Hematopoietic multipotent progenitor cell (in vitro differentiated cells): Measurements from ENCODE around the gene NDUFS5. TPM values are rescaled to one million over a fixed set of nuclear protein-coding genes. Genes with fewer than 3 reads are reported as not detected.
A peak's percentile ranks its signal among the peaks of the same experiment; 100 is the strongest.
"Not testable (repeated sequence)": the region's sequence is repeated elsewhere in the genome, so short reads cannot be mapped to it uniquely, and the experiment has no call there.

Experiments
- DNase-seq, 3 donors: peaks; one replicate each; pipeline ENCODE4 v3.0.0-alpha.2; 2011 to 2015; ENCODE audit warnings: low read depth in 2 of 3, low spot score in 2 of 3
- total RNA-seq: library from RNA; depleted of rRNA; stranded (reverse); fragments of >200 nt; gene quantifications from one replicate; pipeline ENCODE4 v1.2.3, GENCODE V29; 2012

NDUFS5 gene
- total RNA-seq, 1 donor = 118 TPM

DNA sequence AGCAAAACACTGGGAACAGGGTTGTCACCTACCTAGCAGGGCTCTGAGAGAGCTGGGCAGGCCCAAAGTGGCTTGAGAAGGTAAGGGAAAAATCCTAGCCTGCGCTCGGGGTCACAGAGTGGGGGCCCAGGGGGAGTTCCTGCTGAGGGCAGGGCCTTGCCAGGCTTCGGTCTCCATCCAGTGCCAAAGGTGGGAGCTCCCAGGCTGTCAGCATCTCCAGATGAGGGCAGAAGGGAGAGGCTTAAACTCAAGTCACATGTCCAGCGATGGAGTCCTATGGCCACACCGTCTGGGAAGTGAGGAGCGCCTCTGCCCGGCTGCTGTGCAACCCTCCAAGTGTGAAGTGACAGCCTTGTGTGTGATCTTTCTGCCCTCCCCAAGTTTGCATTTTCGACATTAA, 11.2 kb upstream of the NDUFS5 start:
- not testable (repeated sequence) for DNase-seq

DNA sequence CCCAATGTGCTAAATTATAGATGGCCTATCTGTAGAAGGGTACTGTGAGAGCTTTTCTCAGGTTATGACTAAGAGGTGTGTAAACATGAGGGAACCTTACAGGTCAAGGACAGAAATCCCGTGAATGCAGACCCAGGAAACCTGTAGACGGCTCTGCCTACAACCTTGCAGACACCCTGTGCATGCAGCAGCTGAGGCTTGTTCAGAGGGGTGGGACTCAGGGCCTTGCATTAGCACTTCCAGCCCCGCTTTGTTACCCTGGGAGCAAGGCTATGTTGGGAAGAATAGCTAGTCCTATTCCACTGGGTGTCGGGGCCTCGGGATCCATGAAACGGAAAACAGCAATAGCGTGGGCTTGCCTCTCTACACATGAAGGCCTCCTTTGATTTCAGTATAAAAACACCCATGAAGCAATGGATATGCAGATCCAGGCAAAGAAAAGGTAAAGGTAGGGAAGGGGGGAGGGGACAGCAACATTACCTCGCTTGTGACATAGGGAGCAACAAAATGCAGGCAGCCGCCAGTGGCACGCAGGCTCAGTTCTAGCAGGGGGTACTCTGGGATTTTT, 9.5 kb upstream of the NDUFS5 start:
- DNase-seq = no peak

DNA sequence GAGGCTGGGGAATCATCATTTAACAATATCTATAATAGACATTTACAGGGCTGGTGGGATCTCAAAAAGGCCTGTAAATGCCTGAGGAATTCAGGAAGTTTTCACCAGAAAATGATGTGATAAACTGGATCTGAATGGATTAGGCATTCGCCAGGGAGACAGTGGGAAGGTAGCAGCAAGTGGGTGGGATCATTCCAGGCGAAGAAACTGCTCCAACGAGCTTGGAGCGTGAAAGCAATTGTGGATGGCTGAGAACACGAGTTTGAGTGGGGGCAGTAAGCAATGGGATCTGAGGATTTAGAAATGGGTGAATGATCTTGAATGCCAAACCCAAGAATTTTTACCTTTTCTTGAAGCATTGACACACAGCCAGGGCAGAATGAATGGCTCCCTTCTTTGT, 8.9 kb upstream of the NDUFS5 start:
- DNase-seq = no peak

DNA sequence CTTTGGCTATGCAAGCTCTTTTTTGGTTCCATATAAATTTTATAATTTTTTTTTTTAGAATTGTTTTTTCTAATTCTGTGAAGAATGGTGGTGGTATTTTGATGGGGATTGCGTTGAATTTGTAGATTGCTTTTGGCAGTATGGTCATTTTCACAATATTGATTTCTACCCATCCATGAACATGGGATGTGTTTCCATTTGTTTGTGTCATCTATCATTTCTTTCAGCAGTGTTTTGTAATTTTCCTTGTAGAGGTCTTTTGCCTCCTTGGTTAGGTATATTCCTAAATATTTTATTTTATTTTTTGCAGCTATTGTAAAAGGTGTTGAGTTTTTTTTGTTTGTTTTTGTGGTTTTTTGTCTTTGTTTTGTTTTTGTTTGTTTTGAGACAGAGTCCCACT, 5.7 kb upstream of the NDUFS5 start:
- not testable (repeated sequence) for DNase-seq

DNA sequence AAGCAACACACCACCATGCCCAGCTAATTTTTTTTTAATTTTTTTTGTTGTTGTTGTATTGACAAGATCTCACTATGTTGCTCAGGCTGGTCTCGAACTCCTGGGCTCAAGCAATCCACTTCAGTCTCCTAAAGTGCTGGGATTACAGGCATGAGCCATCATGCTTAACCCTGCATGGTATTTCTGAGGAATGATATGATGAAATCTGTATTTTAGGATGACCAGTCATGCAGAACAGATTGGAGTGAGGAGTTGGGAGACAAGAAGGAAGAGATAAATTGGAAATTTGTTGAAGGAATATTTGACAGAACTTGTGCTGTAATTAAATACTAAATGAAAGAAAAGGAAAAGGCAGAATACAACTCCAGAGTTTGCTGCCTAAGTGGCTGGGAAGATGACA, 4.7 kb upstream of the NDUFS5 start:
- DNase-seq = no peak

DNA sequence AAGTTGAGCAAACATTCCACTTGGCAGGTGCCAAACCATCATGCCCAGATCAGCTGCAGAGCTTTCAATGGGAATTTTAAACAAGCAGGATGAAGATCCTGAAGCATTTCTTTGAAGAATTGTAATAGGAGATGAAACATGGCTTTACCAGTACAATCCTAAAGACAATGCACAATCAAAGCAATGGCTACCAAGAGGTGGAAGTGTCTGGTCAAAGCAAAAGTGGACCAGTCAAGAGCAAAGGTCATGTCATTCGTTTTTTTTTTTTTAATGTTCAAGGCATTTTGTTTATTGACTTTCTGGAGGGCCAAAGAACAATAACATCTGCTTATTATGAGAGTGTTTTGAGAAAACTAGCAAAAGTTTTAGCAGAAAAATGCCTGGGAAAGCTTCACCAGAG, 3.0 kb upstream of the NDUFS5 start:
- no peak for DNase-seq

DNA sequence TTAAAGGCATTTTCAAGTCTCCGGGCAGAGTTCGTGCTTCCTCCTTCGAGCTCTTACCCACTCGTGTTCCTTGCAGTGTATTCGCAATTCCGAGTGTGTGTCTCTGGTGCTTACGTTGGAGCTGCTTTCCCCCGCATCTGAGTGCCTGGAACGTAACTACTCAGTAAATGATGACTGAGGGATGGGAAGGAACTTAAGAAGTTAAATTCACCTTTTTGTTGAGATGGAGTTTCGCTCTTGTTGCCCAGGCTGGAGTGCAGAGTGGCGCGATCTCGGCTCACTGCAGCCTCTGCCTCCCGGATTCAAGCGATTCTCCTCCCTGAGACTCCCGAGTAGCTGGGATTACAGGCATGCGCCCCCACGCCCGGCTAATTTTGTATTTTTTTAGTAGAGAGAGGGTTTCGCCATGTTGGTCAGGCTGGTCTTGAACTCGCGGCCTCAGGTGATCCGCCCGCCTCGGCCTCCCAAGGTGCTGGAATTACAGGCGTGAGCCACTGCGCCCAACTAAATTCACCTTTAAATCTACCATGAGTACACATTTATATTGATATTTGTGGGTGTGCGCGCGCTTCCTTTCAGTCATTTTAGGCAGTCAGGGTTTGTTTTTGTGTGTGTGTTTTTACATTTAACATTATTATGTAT, 837 bp downstream of the NDUFS5 start:
- no peak for DNase-seq

DNA sequence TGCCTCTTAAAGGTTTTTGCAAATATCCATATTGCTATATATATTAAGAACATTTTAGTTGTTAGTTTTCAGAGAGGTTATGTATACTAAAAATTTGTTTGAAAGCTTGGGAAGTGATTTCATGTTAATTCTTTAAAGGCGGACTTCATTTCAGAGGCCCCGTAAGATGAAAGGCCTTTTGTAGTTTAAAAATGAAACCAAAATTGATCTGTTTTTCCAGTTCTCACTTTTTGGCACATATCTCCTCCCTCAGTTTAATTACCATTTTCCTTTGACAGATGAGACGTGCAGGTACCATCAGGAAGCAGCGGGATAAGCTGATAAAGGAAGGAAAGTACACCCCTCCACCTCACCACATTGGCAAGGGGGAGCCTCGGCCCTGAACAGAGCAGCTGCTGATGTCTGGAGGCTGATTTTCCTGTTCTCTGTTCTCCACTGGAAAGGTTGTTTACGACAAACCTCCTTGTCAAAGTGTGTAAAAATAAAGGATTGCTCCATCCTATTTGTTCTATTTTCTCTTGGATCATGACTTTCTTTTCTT, 8.0 kb downstream of the NDUFS5 start:
- peak in 1 of 3 donors; percentile 22 for DNase-seq

DNA sequence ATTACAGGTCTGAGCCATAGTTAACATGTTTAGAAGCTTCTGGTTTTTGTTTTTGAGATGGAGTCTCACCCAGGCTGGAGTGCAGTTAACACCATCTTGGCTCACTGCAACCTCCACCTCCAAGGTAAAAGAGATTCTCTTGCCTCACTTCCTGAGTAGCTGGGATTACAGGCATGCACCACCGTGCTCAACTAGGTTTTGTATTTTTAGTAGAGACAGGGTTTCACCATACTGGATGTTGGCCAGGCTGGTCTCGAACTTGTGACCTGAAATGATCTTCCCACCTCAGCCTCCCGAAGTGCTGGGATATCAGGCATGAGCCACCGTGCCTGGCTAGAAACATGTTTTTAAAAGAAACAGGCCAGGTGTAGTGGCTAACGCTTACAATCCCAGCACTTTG, 10.5 kb downstream of the NDUFS5 start:
- DNase-seq = no peak

DNA sequence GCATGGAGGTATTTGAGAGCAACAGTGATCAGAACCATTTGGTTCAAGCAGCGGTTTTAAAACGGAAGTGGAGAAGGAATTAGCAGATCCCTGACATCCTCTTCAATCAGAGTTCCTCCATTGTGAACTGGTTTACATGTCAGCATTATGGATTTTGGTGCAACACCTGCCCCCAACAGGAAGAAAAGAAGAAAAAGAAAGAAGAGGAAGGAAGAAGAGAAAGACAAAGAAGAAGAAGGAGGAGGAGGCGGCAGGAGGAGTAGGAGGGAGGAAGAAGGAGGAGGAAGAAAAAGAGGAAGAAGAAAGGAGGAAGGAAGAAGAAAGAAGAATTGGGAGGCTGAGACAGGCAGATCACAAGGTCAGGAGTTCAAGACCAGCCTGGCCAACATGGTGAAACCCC, 17.4 kb downstream of the NDUFS5 start:
- no peak for DNase-seq

DNA sequence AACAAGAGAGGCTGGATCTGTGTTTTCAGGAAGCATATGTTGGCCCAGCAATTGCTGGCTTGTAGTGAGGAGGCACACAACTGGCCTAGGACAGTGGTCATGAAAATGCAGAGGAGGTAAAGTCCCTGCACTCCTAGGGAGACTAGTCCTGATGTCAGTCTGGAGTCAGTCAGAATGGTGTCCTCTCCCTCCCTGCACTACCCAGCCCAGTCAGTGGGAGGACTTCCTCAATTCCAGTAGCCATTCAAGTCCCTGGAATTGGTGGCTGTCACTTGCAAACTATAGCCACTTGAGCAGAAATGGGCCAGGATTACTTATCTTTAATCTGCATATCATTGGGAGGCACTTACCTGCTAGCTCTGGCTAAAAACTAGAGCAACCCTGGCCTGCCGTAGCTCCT, 18.6 kb downstream of the NDUFS5 start:
- no peak for DNase-seq

DNA sequence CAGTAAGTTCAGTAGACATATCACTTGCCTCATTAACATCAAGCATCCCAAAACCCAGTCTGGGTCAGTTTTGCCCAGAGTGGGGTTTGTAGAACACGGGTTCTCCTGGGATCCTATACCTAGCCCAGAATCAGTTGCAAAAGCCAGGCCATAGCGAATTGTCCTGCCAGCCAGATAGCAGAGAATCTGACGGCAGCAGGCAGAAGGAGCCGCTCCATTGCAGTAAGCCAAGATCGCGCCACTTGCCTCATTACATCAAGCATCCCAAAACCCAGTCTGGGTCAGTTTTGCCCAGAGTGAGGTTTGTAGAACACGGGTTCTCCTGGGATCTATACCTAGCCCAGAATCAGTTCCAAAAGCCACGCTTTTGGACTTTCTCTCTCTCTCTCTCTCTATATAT, 19.1 kb downstream of the NDUFS5 start:
- no peak for DNase-seq

DNA sequence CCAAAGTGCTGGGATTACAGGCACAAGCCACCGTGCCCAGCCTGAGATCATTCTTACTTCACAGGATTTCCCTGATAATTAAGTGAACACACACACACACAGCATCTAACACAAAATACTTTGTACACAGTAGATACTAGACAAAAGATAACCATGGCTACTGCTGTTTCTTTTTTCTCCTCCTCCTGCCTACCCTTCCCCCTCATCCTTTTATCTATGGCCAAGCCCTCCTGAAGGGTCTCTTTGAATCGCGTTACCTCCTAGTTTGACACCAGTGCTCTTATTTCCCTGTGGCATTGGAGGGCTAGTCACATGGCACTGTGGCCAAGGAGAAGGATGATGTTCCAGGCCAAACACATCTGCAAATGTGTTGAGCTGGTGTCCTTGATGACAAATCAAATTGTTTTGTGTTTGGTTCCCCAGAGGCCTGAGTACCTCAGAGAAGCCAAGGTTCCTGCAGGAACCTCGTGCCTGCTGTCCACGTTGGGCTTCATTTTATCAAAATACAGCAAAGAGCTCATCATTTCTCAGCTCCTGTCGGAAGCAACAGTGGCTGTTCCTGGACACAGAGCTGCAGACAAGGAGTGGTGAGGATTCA, 20.6 kb downstream of the NDUFS5 start:
- no peak for DNase-seq

DNA sequence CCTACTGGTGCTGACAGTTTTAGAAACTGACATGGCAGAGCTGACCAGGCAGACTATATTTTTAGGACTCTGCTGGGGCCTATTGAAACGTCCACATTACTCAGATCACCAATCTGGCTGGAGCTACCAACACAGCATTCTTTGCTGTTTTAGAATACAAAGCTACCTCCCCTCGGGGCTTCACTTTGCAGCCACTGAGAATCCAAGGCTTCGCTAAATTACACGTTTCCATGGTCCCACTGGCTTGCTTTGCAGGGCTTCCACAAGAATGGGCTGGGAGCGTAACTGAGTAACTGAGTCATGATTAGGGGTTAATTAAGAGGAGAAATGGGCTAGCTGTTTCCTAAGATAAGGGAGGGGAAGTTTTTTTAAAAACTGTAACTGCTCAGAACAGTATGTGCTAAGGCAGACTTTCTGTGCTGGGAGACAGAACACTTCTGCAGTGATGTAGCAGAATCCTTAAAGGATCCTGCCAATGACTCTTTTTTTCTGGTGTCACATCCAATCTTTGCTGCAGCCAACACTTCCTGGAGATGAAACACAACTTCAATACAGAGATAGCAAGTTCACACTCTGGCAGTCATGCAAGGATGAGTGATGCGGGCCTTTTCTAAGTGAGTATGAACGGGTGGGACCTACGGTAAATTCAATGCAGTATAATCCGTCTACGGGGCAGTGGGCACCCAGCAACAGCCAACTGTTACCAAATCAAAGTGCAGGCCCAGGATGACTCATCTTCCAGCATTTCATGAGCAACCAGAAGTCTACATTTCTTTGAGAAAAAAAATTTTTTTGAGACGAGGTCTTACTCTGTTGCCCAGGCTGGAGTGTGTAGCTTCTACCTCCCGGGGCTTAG, 21.5 kb downstream of the NDUFS5 start:
- DNase-seq = peak in 2 of 3 donors; percentile 72 to 86

DNA sequence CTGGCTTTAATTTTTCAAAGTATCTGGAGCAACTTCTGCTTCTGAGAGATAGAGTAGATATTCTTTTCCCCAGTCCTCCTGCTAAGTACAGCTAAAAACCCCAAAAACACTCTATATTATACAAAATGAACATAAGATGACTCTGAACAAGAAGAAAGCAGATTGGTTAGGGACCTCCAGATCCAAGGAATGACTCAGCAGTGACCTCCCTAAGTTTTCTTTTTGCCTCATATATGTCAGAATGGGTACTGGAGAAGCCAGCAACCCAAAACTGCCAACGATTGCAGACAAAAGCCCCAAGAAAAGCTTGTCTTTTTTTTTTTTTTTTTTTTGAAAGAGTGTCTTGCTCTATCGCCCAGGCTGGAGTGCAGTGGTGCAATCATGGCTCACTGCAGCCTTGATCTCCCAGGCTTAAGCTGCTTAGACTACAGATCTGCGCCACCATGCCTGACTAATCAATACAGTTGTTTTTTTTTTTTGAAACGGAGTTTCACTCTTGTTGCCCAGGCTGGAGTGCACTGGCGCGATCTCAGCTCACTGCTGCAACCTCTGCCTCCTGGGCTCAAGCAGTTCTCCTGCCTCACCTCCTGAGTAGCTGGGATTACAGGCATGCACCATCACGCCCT, 22.7 kb downstream of the NDUFS5 start:
- no peak for DNase-seq

DNA sequence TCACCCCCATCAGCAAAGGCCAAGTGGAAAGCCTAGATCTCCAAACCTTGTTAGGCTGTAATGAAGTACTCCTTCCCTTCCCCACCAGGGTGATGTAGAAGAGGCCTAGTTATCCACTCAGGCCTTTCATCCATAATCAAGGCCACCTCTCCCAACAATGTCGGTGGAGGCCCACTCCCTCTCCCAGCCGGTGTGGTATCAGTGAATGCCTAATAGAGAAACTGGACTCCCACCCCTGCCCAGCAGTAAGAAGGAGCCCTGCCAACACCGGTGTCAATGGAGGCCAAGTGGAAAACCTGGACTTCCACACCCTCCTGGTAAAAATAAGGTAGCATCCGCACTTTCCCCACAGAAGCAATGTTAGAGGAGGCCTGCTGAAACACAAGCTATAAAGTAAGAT, 23.9 kb downstream of the NDUFS5 start:
- no peak for DNase-seq

DNA sequence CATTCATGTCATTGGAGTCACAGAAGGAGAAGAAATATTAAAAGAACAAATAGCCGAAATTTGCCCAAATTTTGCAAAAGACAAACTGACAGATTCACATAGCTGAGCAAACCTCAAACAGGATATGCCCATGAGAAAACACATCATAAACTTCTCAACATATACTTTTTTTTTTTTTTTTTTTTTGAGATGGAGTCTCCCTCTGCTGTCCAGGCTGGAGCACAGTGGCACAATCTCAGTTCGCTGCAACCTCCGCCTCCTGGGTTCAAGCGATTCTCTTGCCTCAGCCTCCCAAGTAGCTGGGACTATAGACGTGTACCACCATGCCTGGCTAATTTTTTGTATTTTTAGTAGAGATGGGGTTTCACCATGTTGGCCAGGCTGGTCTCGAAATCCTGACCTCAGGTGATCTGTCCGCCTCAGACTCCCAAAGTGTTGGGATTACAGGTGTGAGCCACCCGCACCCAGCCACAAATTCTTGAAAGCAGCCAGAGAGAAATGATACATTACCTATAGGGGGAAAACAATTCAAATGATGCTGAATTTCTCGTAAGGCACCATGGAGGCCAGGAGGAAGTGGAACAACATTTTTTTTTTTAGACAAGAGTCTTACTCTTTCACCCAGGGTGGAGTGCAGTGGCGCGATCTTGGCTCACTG, 25.2 kb downstream of the NDUFS5 start:
- not testable (repeated sequence) for DNase-seq

DNA sequence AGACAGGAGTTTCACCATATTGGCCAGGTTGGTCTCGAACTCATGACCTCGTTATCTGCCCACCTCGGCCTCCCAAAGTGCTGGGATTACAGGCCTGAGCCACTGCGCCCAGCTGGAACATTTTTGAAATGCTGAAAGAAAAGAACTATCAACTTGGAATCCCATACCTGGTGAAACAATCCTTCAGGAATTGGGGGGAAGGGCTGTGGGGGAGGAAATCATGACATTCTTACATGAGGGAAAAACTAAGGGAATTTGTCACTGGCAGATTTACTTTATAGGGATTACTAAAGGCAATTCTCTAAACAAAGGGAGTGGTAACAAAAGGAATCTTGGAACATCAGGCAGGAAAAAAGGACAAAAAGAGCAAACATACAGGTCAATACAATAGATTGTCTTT, 25.8 kb downstream of the NDUFS5 start:
- no peak for DNase-seq

DNA sequence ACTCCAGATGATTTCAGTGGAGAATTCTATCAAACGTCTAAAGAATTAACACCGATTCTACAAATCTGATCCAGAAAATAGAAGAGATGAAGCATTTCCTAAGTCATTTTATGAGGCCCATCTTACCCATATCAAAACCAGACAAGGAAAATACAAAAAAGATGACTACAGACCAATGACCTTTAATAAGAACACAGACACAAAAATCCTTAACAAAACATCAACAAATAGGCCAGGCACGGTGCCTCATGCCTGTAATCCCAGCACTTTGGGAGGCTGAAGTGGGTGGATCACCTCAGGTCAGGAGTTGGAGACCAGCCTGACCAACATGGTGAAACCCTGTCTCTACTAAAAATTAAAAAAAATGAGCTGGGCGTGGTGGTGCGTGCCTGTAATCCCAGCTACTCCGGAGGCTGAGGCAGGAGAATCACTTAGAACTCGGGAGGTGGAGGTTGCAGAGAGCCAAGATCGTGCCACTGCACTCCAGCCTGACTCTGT, 29.1 kb downstream of the NDUFS5 start:
- DNase-seq = not testable (repeated sequence)

DNA sequence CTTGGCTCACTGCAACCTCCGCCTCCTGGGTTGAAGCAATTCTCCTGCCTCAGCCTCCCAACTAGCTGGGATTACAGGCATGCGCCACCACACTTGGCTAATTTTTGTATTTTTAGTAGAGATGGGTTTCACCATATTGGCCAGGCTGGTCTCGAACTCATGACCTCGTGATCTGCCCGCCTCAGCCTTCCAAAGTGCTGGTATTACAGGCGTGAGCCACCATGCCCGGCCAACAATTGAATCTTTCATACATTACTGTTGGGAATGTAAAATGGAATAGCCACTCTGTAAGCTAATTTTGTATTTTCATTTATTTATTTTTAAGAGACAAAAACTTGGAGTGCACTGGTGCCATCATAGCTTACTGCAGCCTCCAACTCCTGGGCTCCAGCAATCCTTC, 35.4 kb downstream of the NDUFS5 start:
- not testable (repeated sequence) for DNase-seq
